Measurements from ENCODE around the gene H6PD.

H6PD gene

GRCh38 chr1:9249263-9249533 lies 14.6 kb downstream of the H6PD start:
- TF ChIP-seq CTCF (IDR thresholded peaks at IDR 0.05; ENCODE audit: low read depth, low read length, missing control alignments), result no peak
- no peak overlapping the region for H3K4me3 ChIP-seq (replicated peaks; ENCODE audit: low read depth, low read length)
- no peak for DNase-seq (ENCODE audit: extremely low read depth, low read depth)

- H3K4me3 ChIP-seq (replicated peaks; ENCODE audit: low read depth, low read length), result no peak overlapping the region
- TF ChIP-seq CTCF (IDR thresholded peaks at IDR 0.05; ENCODE audit: low read depth, low read length, missing control alignments), result peak; percentile 63
- DNase-seq (ENCODE audit: extremely low read depth, low read depth), result no peak
These were observed 15.2 kb downstream of the H6PD start for GRCh38 chr1:9249534-9250410.

- no peak for DNase-seq (ENCODE audit: extremely low read depth, low read depth)
- no peak overlapping the region for H3K4me3 ChIP-seq (replicated peaks; ENCODE audit: low read depth, low read length)
- TF ChIP-seq CTCF (IDR thresholded peaks at IDR 0.05; ENCODE audit: low read depth, low read length, missing control alignments), result no peak
These were observed 16.1 kb downstream of the H6PD start for GRCh38 chr1:9250411-9251381.

GRCh38 chr1:9251501-9251900 lies 16.9 kb downstream of the H6PD start:
- no peak for TF ChIP-seq CTCF (IDR thresholded peaks at IDR 0.05; ENCODE audit: low read depth, low read length, missing control alignments)
- no peak for DNase-seq (ENCODE audit: extremely low read depth, low read depth)
- H3K4me3 ChIP-seq (replicated peaks; ENCODE audit: low read depth, low read length), result no peak overlapping the region

GRCh38 chr1:9253004-9253403 lies 18.4 kb downstream of the H6PD start:
- H3K4me3 ChIP-seq (replicated peaks; ENCODE audit: low read depth, low read length), result no peak overlapping the region
- DNase-seq (ENCODE audit: extremely low read depth, low read depth), result no peak
- no peak for TF ChIP-seq CTCF (IDR thresholded peaks at IDR 0.05; ENCODE audit: low read depth, low read length, missing control alignments)

GRCh38 chr1:9253453-9254105 lies 19.0 kb downstream of the H6PD start:
- H3K4me3 ChIP-seq (replicated peaks; ENCODE audit: low read depth, low read length), result no peak overlapping the region
- no peak for DNase-seq (ENCODE audit: extremely low read depth, low read depth)

More at GRCh38 chr1:9253453-9254105, 19.0 kb downstream of the H6PD start:
- no peak for TF ChIP-seq CTCF (IDR thresholded peaks at IDR 0.05; ENCODE audit: low read depth, low read length, missing control alignments)

Measured in HFF-Myc (cell line).